Kidney epithelial cell (primary cell): ENCODE data around the gene RNF13. TPM values are rescaled to one million over a fixed set of nuclear protein-coding genes. Genes with fewer than 3 reads are reported as not detected.

ENCODE experiments used
- DNase-seq: peaks from one replicate; pipeline ENCODE4 v3.0.0-alpha.2; 2010; ENCODE audit warnings: low read depth
- H3K27me3 ChIP-seq: 2 replicates; pipeline ENCODE4 v1.6.0; 2011; ENCODE audit warnings: low read length; ENCODE audit not compliant: control insufficient read depth, insufficient read depth
- H3K36me3 ChIP-seq: 2 replicates; pipeline ENCODE4 v1.5.1; 2011; ENCODE audit warnings: low read length; ENCODE audit not compliant: control insufficient read depth, insufficient read depth
- H3K4me3 ChIP-seq: 2 replicates; pipeline ENCODE4 v1.5.1; 2011; ENCODE audit warnings: low read depth, mild to moderate bottlenecking, control low read depth, low read length
- CTCF ChIP-seq: IDR thresholded peaks from 2 replicates; pipeline ENCODE4 v1.5.1; 2011; ENCODE audit warnings: mild to moderate bottlenecking, moderate library complexity, low read length, control low read depth, inconsistent platforms; ENCODE audit not compliant: insufficient read depth, poor library complexity, severe bottlenecking
- total RNA-seq: library from RNA; depleted of rRNA; stranded (reverse); fragments of >200 nt; gene quantifications from 2 replicates; pipeline ENCODE4 v1.2.3, GENCODE V29; 2015

RNF13 gene
- total RNA-seq, 1 donor from 2014 or later: 43.4 TPM

GRCh38 chr3:149844091-149844490, 31.1 kb downstream of the RNF13 start:
- Histone ChIP-seq H3K36me3 (no peaks in the 10 kb centered on the region), H3K27me3 (no peaks in the 10 kb centered on the region), H3K4me3 (no peak overlapping the region)
- no peak for TF ChIP-seq CTCF
- no peak for DNase-seq

- Histone ChIP-seq H3K36me3 (no peaks in the 10 kb centered on the region), H3K4me3 (no peak overlapping the region), H3K27me3 (no peaks in the 10 kb centered on the region)
- no peak for TF ChIP-seq CTCF
- no peak for DNase-seq
These were observed 32.7 kb downstream of the RNF13 start for GRCh38 chr3:149845570-149846244.

DNA sequence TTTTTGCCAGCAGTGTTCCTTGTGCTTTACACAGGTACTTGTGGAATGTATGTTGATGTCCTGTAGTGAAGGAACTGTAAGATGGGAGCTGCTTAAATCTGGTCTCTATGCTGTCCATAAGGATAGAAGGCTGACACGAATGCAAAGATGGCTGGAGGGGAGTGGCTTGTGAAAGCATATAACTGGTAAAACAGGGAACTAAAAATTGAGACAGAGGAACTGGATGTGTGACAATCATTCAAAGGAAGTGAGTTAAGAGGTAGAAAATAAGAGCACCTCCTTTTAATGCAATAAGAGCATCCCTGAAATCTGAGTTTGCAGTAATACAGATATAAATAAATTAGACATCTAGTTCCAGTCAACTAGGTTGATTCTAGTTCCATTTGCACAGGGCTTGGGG, 35.2 kb downstream of the RNF13 start:
- TF ChIP-seq CTCF: no peak
- H3K4me3 ChIP-seq: no peak overlapping the region
- H3K27me3 ChIP-seq: no peaks in the 10 kb centered on the region
- H3K36me3 ChIP-seq: no peaks in the 10 kb centered on the region
- no peak for DNase-seq

GRCh38 chr3:149848688-149849087, 35.7 kb downstream of the RNF13 start:
- H3K27me3 ChIP-seq: no peaks in the 10 kb centered on the region
- TF ChIP-seq CTCF: no peak
- H3K36me3 ChIP-seq: no peaks in the 10 kb centered on the region
- H3K4me3 ChIP-seq: no peak overlapping the region
- DNase-seq: no peak

- DNase-seq: no peak
- no peak for TF ChIP-seq CTCF
- Histone ChIP-seq H3K27me3 (no peaks in the 10 kb centered on the region), H3K36me3 (no peaks in the 10 kb centered on the region), H3K4me3 (no peak overlapping the region)
These were observed 38.0 kb downstream of the RNF13 start for GRCh38 chr3:149850787-149851584.
